ENCODE data around the gene SRP14. TPM values are rescaled to one million over a fixed set of nuclear protein-coding genes. Genes with fewer than 3 reads are reported as not detected.
"Not testable (repeated sequence)": the region's sequence is repeated elsewhere in the genome, so short reads cannot be mapped to it uniquely, and the experiment has no call there.

The SRP14 gene
- total and polyA plus RNA-seq, 3 donors from 2014 or later, result 277 to 410 (median 359) TPM

DNA sequence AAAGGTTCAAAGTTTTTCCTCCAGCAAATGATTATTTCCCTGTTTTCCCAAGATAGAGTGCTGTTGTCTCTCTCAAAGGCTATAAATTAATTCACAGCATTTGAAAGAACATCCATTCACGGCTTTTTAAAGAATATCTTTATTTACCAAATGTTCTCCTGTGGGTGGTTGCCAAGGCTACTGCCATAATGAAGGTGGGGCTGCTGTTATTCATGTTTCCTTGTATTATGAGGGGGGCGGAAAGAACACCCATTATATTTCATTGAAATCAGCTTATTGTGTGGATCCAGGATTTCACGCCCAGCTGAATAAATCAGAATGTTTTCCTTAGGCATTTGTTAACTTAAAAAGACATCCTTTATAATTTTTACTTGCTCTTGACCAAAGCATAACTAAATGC lies 10.1 kb downstream of the SRP14 start:
- no peaks in the 10 kb centered on the region for H3K27me3 ChIP-seq
- H3K36me3 ChIP-seq (ENCODE audit: low read depth, missing control alignments), result no peaks in the 10 kb centered on the region
- TF ChIP-seq, protein P1, sequence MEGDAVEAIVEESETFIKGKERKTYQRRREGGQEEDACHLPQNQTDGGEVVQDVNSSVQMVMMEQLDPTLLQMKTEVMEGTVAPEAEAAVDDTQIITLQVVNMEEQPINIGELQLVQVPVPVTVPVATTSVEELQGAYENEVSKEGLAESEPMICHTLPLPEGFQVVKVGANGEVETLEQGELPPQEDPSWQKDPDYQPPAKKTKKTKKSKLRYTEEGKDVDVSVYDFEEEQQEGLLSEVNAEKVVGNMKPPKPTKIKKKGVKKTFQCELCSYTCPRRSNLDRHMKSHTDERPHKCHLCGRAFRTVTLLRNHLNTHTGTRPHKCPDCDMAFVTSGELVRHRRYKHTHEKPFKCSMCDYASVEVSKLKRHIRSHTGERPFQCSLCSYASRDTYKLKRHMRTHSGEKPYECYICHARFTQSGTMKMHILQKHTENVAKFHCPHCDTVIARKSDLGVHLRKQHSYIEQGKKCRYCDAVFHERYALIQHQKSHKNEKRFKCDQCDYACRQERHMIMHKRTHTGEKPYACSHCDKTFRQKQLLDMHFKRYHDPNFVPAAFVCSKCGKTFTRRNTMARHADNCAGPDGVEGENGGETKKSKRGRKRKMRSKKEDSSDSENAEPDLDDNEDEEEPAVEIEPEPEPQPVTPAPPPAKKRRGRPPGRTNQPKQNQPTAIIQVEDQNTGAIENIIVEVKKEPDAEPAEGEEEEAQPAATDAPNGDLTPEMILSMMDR (IDR thresholded peaks at IDR 0.05), result no peak
- no peak for TF ChIP-seq POLR2A (IDR thresholded peaks at IDR 0.05)

GRCh38 chr15:40028193-40028592 lies 10.8 kb downstream of the SRP14 start:
- H3K9me3 ChIP-seq, result no peaks in the 10 kb centered on the region
- DNase-seq, result no peak
- H3K27ac ChIP-seq, result peak overlapping the region in 1 of 2 donors; percentile 3
- H3K4me3 ChIP-seq, result no peak overlapping the region
- WGBS, 2 donors, result 74 to 89% methylated on average over 3 of the region's 3 CpGs
- no peaks in the 10 kb centered on the region for H3K36me3 ChIP-seq (ENCODE audit: low read depth, missing control alignments)
- TF ChIP-seq, protein P1 (IDR thresholded peaks at IDR 0.05), result no peak
- intact Hi-C loops (cut with DNase I; ENCODE audit: low total_unique reads), result no loop called here
- H3K27me3 ChIP-seq, result no peaks in the 10 kb centered on the region
- H3K4me1 ChIP-seq, result no peaks in the 10 kb centered on the region

More for the DNA sequence above, 10.1 kb downstream of the SRP14 start:
- no peaks in the 10 kb centered on the region for H3K4me1 ChIP-seq
- no peak overlapping the region for H3K27ac ChIP-seq
- WGBS, 2 donors, result 50 to 81% methylated on average over 3 of the region's 3 CpGs
- DNase-seq, result no peak
- no peak overlapping the region for H3K4me3 ChIP-seq
- intact Hi-C loops (cut with DNase I; ENCODE audit: low total_unique reads), result no loop called here
- H3K9me3 ChIP-seq, result no peaks in the 10 kb centered on the region

DNA sequence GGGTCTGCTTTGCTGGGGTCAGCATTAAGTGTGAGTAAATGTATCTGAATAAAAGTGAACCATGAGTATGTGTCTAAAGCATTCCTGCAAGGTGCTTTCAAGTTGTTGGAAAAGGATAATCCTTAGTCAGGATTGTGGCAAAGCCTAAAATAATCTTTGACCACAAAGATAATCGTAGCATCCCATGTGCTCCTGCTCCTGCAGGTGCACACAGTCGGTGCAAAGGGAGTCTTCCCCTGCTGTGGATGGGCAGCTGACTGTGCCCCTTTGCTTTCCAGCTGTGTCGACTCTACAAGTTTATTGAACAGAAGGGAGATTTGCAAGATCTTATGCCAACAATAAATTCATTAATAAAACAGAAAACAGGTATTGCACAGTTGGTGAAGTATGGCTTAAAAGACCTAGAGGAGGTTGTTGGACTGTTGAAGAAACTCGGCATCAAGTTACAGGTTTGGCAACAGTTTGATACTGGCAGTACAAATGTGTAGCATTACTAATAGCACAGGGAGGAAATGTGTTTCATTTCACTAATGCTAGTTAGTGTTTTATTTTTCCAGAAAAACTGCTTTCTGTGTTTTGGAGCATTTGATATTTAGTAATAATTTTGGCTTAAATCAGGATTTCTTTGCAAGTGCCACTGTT lies 22.6 kb downstream of the SRP14 start:
- WGBS, 2 donors, result 74 to 76% methylated on average over 4 of the region's 4 CpGs
- Histone ChIP-seq H3K4me3 (no peak overlapping the region), H3K4me1 (no peaks in the 10 kb centered on the region), H3K9me3 (no peaks in the 10 kb centered on the region), H3K27me3 (no peaks in the 10 kb centered on the region), H3K27ac (no peak overlapping the region), H3K36me3 (ENCODE audit: low read depth, missing control alignments) (no peaks in the 10 kb centered on the region)
- intact Hi-C loops (cut with DNase I; ENCODE audit: low total_unique reads), result no loop called here
- no peak for TF ChIP-seq POLR2A (IDR thresholded peaks at IDR 0.05)
- TF ChIP-seq, protein P1 (IDR thresholded peaks at IDR 0.05), result no peak
- no peak for DNase-seq

- intact Hi-C loops (cut with DNase I; ENCODE audit: low total_unique reads), result no loop called here
- DNase-seq, result no peak
- no peak overlapping the region for H3K4me3 ChIP-seq
- no peaks in the 10 kb centered on the region for H3K27me3 ChIP-seq
- H3K4me1 ChIP-seq, result no peaks in the 10 kb centered on the region
- H3K36me3 ChIP-seq (ENCODE audit: low read depth, missing control alignments), result no peaks in the 10 kb centered on the region
- H3K9me3 ChIP-seq, result no peaks in the 10 kb centered on the region
- 95% methylated on average over 1 to 3 of the region's 3 CpGs for WGBS, 2 donors
- TF ChIP-seq, protein P1 (IDR thresholded peaks at IDR 0.05), result no peak
- no peak for TF ChIP-seq POLR2A (IDR thresholded peaks at IDR 0.05)
- no peak overlapping the region for H3K27ac ChIP-seq
Observed at GRCh38 chr15:40014390-40014789, 24.6 kb downstream of the SRP14 start.

- H3K27ac ChIP-seq; intact Hi-C loops (cut with DNase I; ENCODE audit: low total_unique reads); H3K36me3 ChIP-seq (ENCODE audit: low read depth, missing control alignments); H3K27me3 ChIP-seq; H3K4me3 ChIP-seq; H3K4me1 ChIP-seq; DNase-seq; H3K9me3 ChIP-seq: not testable (repeated sequence)
- WGBS, 2 donors, result 95 to 99% methylated on average over 6 of the region's 6 CpGs
Observed at GRCh38 chr15:40013372-40013771, 25.6 kb downstream of the SRP14 start.
